HL-60 (cell line): ENCODE data around the gene RSPH1.

ENCODE experiments used
- POLR2AphosphoS5 ChIP-seq: IDR thresholded peaks from 2 replicates; pipeline ENCODE4 v1.6.1; 2012; ENCODE audit warnings: low read depth
- TF ChIP-seq, protein P1 (sequence below): IDR thresholded peaks from one replicate; pipeline ENCODE4 v1.5.1; 2011; ENCODE audit warnings: low read length, control low read depth, inconsistent platforms; ENCODE audit not compliant: insufficient read depth
- TF ChIP-seq, protein P2 (sequence below): IDR thresholded peaks from 2 replicates; pipeline ENCODE4 v1.6.1; 2012; ENCODE audit warnings: low read depth; ENCODE audit not compliant: insufficient replicate concordance

DNA sequence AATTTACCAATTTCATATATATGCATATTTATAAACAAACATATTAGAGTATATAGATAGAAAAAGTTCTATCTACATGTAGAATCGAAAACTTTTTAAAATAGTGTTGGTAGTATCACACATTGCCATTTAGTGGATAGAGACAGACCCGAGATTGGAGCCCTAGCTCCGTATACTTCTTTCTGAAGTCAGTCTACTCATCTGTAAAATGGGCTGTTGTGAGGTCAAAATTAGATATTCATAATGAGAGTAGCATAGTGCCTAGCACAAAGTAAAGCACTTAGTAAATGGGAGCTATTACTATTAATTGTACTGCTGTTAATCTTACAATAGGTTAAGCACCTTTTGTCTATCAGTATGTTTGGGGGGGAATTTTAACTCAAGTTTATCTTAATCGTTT lies 4.2 kb upstream of the RSPH1 start:
- TF ChIP-seq, protein P1, sequence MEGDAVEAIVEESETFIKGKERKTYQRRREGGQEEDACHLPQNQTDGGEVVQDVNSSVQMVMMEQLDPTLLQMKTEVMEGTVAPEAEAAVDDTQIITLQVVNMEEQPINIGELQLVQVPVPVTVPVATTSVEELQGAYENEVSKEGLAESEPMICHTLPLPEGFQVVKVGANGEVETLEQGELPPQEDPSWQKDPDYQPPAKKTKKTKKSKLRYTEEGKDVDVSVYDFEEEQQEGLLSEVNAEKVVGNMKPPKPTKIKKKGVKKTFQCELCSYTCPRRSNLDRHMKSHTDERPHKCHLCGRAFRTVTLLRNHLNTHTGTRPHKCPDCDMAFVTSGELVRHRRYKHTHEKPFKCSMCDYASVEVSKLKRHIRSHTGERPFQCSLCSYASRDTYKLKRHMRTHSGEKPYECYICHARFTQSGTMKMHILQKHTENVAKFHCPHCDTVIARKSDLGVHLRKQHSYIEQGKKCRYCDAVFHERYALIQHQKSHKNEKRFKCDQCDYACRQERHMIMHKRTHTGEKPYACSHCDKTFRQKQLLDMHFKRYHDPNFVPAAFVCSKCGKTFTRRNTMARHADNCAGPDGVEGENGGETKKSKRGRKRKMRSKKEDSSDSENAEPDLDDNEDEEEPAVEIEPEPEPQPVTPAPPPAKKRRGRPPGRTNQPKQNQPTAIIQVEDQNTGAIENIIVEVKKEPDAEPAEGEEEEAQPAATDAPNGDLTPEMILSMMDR = no peak
- TF ChIP-seq, protein P2, sequence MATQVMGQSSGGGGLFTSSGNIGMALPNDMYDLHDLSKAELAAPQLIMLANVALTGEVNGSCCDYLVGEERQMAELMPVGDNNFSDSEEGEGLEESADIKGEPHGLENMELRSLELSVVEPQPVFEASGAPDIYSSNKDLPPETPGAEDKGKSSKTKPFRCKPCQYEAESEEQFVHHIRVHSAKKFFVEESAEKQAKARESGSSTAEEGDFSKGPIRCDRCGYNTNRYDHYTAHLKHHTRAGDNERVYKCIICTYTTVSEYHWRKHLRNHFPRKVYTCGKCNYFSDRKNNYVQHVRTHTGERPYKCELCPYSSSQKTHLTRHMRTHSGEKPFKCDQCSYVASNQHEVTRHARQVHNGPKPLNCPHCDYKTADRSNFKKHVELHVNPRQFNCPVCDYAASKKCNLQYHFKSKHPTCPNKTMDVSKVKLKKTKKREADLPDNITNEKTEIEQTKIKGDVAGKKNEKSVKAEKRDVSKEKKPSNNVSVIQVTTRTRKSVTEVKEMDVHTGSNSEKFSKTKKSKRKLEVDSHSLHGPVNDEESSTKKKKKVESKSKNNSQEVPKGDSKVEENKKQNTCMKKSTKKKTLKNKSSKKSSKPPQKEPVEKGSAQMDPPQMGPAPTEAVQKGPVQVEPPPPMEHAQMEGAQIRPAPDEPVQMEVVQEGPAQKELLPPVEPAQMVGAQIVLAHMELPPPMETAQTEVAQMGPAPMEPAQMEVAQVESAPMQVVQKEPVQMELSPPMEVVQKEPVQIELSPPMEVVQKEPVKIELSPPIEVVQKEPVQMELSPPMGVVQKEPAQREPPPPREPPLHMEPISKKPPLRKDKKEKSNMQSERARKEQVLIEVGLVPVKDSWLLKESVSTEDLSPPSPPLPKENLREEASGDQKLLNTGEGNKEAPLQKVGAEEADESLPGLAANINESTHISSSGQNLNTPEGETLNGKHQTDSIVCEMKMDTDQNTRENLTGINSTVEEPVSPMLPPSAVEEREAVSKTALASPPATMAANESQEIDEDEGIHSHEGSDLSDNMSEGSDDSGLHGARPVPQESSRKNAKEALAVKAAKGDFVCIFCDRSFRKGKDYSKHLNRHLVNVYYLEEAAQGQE = no peak
- TF ChIP-seq POLR2AphosphoS5 = no peak
